Liver (tissue), 3 donors: ENCODE results near the gene ACTR2.

Experiments
- CTCF ChIP-seq: fragments of 150-350 bp; IDR thresholded peaks from 2 replicates; pipeline ENCODE4 v1.5.1; 2017; ENCODE audit warnings: improper control_type of control experiment, low read depth, low read length; ENCODE audit not compliant: missing input control
- EGR1 ChIP-seq, 2 donors: IDR thresholded peaks; 2 replicates each; pipeline ENCODE4 v1.6.1; 2016 to 2018; ENCODE audit warnings: antibody characterized with exemption in 2 of 2, low read depth in 2 of 2
- GABPA ChIP-seq, 2 donors: IDR thresholded peaks in 1 of 2; conservative IDR thresholded peaks in 1 of 2; 2 replicates each; pipeline ENCODE4 v1.6.1; 2016; ENCODE audit warnings: antibody characterized with exemption in 2 of 2, mild to moderate bottlenecking in 1 of 2, moderate library complexity in 1 of 2
- HNF4G ChIP-seq: IDR thresholded peaks from 2 replicates; pipeline ENCODE4 v1.6.1; 2016; ENCODE audit warnings: antibody characterized with exemption
- JUND ChIP-seq, 2 donors: IDR thresholded peaks; 2 replicates each; pipeline ENCODE4 v1.6.1; 2016; ENCODE audit warnings: antibody characterized with exemption in 2 of 2
- RAD21 ChIP-seq, 2 donors: IDR thresholded peaks; 2 replicates each; pipeline ENCODE4 v1.6.1; 2016; ENCODE audit warnings: antibody characterized with exemption in 2 of 2, mild to moderate bottlenecking in 2 of 2
- SP1 ChIP-seq: IDR thresholded peaks from 2 replicates; pipeline ENCODE4 v1.6.1; 2018; ENCODE audit warnings: antibody characterized with exemption, mild to moderate bottlenecking
- TAF1 ChIP-seq: conservative IDR thresholded peaks from 2 replicates; pipeline ENCODE4 v1.6.1; 2016; ENCODE audit warnings: antibody characterized with exemption, mild to moderate bottlenecking
- YY1 ChIP-seq: IDR thresholded peaks from 2 replicates; pipeline ENCODE4 v1.6.1; 2016; ENCODE audit warnings: antibody characterized with exemption, mild to moderate bottlenecking
- ZBTB33 ChIP-seq: IDR thresholded peaks from 2 replicates; pipeline ENCODE4 v1.6.1; 2016; ENCODE audit warnings: antibody characterized with exemption
- TF ChIP-seq, protein P1 (sequence below): IDR thresholded peaks from 2 replicates; pipeline ENCODE4 v1.6.1; 2016; ENCODE audit warnings: antibody characterized with exemption
- donor health status: healthy.
- donor health status: healthy.

DNA sequence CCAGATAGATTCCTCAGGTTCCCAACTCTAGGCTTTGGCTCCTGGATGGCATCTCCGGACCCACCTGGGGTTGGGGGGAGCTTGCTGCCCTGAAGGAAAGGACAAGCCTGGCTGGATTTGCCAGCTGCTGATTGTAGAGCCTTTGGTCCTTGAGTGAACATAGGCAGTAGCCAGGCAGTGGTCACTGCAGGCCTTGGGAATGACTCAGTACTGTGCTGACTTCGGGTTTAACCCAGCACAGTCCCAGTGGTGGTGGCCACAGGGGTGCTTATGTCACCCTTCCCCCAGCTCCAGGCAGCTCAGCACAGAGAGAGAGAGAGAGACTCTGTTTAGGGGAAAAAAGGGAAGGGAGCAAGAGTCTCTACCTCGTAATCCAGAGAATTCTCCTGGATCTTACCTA, 27.7 kb upstream of the ACTR2 start:
- TF ChIP-seq HNF4G = no peak
- TF ChIP-seq CTCF = no peak
- no peak for TF ChIP-seq EGR1 (IDR thresholded peaks at IDR 0.05; ENCODE audit: low read depth in 2 of 2)
- TF ChIP-seq GABPA (IDR thresholded peaks at IDR 0.05 in 1 of 2, conservative IDR thresholded peaks at IDR 0.05 in 1 of 2) = no peak
- TF ChIP-seq, protein P1, sequence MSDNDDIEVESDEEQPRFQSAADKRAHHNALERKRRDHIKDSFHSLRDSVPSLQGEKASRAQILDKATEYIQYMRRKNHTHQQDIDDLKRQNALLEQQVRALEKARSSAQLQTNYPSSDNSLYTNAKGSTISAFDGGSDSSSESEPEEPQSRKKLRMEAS = no peak
- TF ChIP-seq YY1 = no peak
- no peak for TF ChIP-seq RAD21 (IDR thresholded peaks at IDR 0.05)
- TF ChIP-seq ZBTB33 = no peak
- TF ChIP-seq TAF1 = no peak
- TF ChIP-seq SP1 = no peak
- no peak for TF ChIP-seq JUND (IDR thresholded peaks at IDR 0.05)
